ENCODE data around the gene ZNF282.
A peak's percentile ranks its signal among the peaks of the same experiment; 100 is the strongest.
"Not testable (repeated sequence)": the region's sequence is repeated elsewhere in the genome, so short reads cannot be mapped to it uniquely, and the experiment has no call there.

Gene ZNF282

DNA sequence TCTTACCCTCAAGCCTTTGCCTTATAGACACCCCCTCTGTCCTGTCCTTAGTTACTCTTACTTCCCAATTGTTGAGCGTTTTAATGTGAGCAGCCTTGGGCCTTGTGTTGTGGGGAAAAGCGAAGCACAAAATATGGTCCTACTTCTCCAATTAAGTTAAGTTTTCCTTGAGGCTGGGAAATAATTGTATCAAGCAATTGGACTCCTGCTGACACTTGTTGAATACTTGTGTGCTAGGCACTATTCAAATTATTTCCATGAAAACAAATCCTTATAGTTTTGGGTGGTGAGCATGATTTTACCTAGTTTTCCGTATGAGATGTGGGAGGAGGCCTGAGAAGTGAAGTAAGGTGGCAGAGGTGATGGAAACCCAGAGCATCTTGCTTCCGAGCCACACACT lies 61.2 kb downstream of the ZNF282 start:
- DNase-seq (ENCODE audit: low spot score), result no peak

DNA sequence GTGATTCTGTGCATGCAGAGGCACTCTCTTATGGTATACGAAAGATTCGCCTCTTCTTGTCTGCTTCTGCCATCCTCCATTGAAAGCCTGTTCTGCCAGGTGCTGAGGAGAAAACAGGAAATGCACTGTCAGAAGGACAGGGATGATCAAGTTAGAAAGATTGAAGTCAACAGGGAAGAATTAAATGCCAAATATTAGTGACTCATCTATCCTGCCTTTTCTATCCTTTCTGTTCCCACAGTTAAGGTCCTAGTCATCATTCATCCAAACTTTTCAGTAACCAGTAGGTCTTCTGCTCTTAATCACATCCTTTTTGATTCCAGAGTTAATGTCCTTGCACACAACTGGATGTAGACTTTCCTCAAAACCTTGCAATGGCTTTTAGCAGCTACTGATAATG lies 61.8 kb downstream of the ZNF282 start:
- DNase-seq (ENCODE audit: low spot score), result no peak

DNA sequence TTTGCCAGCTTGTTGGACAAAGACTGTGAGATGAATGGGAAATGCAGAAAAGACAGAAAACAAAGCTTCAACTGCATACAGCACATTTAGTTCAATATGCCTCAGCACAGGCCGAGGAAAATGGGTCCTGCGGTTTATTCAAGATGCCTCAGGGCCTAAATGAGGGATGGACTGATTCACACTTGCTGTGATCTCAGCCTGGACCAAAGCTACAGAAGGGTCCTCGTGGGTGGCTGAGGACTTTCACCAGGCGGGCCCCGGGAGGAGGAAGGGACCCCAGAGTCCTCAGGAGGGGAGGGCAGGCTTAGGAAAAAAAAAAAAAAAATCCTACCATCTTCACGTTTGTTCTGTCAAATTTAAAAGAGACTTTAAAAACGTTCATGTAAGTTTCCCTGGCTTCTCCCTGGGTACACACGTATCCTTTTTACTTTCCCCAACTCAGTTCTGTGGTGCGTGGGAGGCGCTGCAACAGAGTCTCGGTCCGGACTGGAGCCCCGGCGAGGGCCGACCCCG lies 66.0 kb downstream of the ZNF282 start:
- DNase-seq (ENCODE audit: low spot score), result no peak

DNA sequence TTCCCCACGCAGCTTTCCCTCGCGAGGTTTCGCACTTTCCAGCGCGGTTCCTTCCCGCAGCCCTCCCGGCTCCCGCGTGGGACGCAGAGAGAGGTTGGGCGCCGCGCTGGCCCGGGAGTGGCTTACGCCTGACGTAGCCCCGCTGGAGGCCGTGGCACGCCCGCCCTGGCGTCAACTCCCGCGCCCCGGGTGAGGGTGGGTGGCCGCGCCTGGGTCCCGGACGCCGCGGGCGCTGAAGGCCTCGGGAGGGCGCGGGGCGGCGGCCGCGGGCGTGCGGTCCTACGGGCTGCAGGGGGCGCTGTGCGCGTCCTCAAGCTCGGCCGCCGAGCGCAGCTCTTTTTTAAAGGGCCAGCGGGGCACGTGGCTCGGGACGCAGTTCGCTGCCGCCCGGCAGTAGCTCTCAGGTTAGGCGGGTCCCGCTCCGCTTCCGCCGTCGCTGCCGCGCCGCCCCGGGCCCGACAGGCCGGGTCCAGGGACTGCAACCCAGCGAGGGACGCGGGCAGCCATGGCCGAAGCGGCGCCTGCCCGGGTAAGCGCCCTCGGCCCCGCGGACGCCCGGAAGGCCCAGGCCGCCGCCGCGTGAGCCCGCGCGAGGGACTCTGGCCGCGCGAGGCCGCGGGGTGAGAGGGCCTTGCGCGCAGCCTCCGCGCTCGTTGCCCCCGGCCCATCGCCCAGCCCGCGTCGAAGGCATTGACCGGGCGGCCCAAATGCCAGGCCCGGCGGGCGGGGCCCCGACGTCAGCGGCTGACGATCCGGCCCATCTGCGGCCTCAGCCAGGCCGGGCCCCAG lies 66.7 kb downstream of the ZNF282 start, which contains the start of gene ZNF783:
TSS of gene ZNF783 (plus strand) at position 368 of the 789 bp plus-strand sequence. CDS start at position 506, 138 bp downstream.
- peak; percentile 90 for DNase-seq (ENCODE audit: low spot score)

DNA sequence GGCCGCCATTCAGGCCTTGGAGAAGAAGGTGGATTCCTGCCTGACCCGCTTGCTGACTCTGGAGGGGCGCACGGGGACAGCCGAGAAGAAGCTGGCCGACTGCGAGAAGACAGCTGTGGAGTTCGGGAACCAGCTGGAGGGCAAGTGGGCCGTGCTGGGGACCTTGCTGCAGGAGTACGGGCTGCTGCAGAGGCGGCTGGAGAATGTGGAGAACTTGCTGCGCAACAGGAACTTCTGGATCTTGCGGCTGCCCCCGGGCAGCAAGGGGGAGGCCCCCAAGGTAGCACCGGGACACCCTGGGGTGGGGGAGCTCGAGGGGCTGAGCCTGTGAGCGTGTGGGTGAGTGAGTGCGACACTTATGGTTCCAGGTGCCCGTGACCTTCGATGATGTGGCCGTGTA lies 71.1 kb downstream of the ZNF282 start:
- DNase-seq (ENCODE audit: low spot score), result no peak

DNA sequence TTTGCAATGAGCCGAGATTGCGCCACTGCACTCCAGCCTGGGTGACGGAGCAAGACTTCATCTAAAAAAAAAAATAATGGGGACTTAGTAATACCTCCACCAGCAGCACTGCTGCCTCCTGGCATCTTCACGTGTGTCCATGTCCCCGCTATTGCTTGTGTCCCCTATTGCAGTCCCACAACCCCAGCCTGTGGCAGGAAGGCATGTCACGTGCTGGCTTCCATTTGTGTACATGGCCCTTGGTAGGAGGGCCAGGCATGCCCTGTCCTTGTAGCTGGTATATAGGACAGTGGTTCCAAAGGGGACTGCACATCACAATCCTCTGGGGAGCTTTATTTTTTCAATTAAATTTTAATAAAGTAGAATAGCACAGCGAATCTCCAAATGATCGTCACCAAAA lies 72.4 kb downstream of the ZNF282 start:
- no peak for DNase-seq (ENCODE audit: low spot score)

DNA sequence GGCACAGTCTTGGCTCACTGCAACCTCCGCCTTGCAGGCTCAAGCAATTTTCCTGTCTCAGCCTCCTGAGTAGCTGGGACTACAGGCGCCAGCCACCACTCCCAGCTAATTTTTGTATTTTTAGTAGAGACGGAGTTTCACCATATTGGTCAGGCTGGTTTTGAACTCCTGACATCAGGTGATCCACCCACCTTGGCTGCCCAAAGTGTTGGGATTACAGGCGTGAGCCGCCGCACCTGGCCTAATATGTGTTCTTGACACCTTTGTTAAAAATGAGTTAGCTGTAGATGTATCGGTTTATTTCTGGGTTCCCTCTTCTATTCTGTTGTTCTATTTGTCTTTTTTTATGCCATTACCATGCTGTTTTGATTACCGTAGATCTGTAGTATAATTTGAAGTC lies 79.1 kb downstream of the ZNF282 start:
- DNase-seq (ENCODE audit: low spot score), result not testable (repeated sequence)
